ENCODE measurements around the gene LSM14B.
"Not testable (repeated sequence)": the region's sequence is repeated elsewhere in the genome, so short reads cannot be mapped to it uniquely, and the experiment has no call there.

The LSM14B gene

GRCh38 chr20:62114894-62115293, 7.4 kb upstream of the LSM14B start:
- DNase-seq = no peak

GRCh38 chr20:62115800-62116407, 6.4 kb upstream of the LSM14B start:
- DNase-seq = not testable (repeated sequence)

GRCh38 chr20:62116558-62117361, 5.5 kb upstream of the LSM14B start:
- DNase-seq = no peak

- no peak for DNase-seq
These were observed 5.0 kb upstream of the LSM14B start for GRCh38 chr20:62117362-62117646.

GRCh38 chr20:62117658-62118057, 4.6 kb upstream of the LSM14B start:
- no peak for DNase-seq

GRCh38 chr20:62118113-62119043, 3.9 kb upstream of the LSM14B start:
- DNase-seq = no peak

- DNase-seq = no peak
These were observed 3.2 kb upstream of the LSM14B start for GRCh38 chr20:62119115-62119514.

- no peak for DNase-seq
These were observed 2.5 kb upstream of the LSM14B start for GRCh38 chr20:62119591-62120364.

GRCh38 chr20:62120365-62120762, 1.9 kb upstream of the LSM14B start:
- DNase-seq = no peak

GRCh38 chr20:62120990-62121775, 1.1 kb upstream of the LSM14B start:
- DNase-seq = no peak

GRCh38 chr20:62122654-62123449, 577 bp downstream of the LSM14B start:
- DNase-seq = peak; percentile 73

- no peak for DNase-seq
These were observed 1.3 kb downstream of the LSM14B start for GRCh38 chr20:62123450-62124118.

GRCh38 chr20:62126141-62126540, 3.9 kb downstream of the LSM14B start:
- DNase-seq = no peak

GRCh38 chr20:62127799-62128198, 5.5 kb downstream of the LSM14B start:
- DNase-seq = no peak

- no peak for DNase-seq
These were observed 6.2 kb downstream of the LSM14B start for GRCh38 chr20:62128502-62128901.

- no peak for DNase-seq
These were observed 7.7 kb downstream of the LSM14B start for GRCh38 chr20:62129731-62130531.

GRCh38 chr20:62131560-62132320, 9.5 kb downstream of the LSM14B start:
- no peak for DNase-seq

GRCh38 chr20:62132421-62132820, 10.1 kb downstream of the LSM14B start:
- no peak for DNase-seq

Data from NCI-H2171 (cell line).